Measurements from ENCODE around the gene MRPL22.
"Not testable (repeated sequence)": the region's sequence is repeated elsewhere in the genome, so short reads cannot be mapped to it uniquely, and the experiment has no call there.

The MRPL22 gene

GRCh38 chr5:154971501-154971900 lies 30.6 kb downstream of the MRPL22 start:
- H3K9me3 ChIP-seq (ENCODE audit: insufficient read depth, low read length, severe bottlenecking) = no peaks in the 10 kb centered on the region
- no peaks in the 10 kb centered on the region for H3K4me1 ChIP-seq (ENCODE audit: insufficient read depth, low read length)
- no peak for ATAC-seq (ENCODE audit: insufficient read depth, low read depth)
- TF ChIP-seq EZH2 (IDR thresholded peaks at IDR 0.05; ENCODE audit: borderline replicate concordance, low read depth, low read length, severe bottlenecking) (no peak), CTCF (IDR thresholded peaks at IDR 0.05; ENCODE audit: borderline replicate concordance, extremely low read depth, low read length, poor library complexity, severe bottlenecking) (no peak)
- H3K4me2 ChIP-seq (ENCODE audit: insufficient read depth, low read length) = no peak overlapping the region
- H3K36me3 ChIP-seq (ENCODE audit: insufficient read depth, low read length) = peaks cover 21% of the 10 kb centered on the region
- H2AFZ ChIP-seq (ENCODE audit: low read depth, low read length) = no peak overlapping the region
- H4K20me1 ChIP-seq (ENCODE audit: insufficient read depth, low read length) = no peaks in the 10 kb centered on the region
- no peak overlapping the region for H3K27ac ChIP-seq (ENCODE audit: low read length)
- no peak overlapping the region for H3K4me3 ChIP-seq (ENCODE audit: low read depth in 1 of 2, low read length in 2 of 2)
- DNase-seq = no peak
- no peaks in the 10 kb centered on the region for H3K27me3 ChIP-seq (ENCODE audit: insufficient read depth, low read length, poor library complexity)
- H3K79me2 ChIP-seq (ENCODE audit: insufficient read depth, low read length) = no peaks in the 10 kb centered on the region
- no peak overlapping the region for H3K9ac ChIP-seq (ENCODE audit: low read depth, low read length)

GRCh38 chr5:154972476-154973080 lies 31.7 kb downstream of the MRPL22 start:
- Histone ChIP-seq H3K27ac (ENCODE audit: low read length) (no peak overlapping the region), H3K4me3 (ENCODE audit: low read depth in 1 of 2, low read length in 2 of 2) (no peak overlapping the region), H3K9me3 (ENCODE audit: insufficient read depth, low read length, severe bottlenecking) (no peaks in the 10 kb centered on the region), H3K4me2 (ENCODE audit: insufficient read depth, low read length) (no peak overlapping the region), H4K20me1 (ENCODE audit: insufficient read depth, low read length) (no peaks in the 10 kb centered on the region), H3K9ac (ENCODE audit: low read depth, low read length) (no peak overlapping the region), H3K27me3 (ENCODE audit: insufficient read depth, low read length, poor library complexity) (no peaks in the 10 kb centered on the region), H3K4me1 (ENCODE audit: insufficient read depth, low read length) (no peaks in the 10 kb centered on the region), H3K36me3 (ENCODE audit: insufficient read depth, low read length) (peaks cover 10% of the 10 kb centered on the region; the same call in 1 of the 2 replicates), H3K79me2 (ENCODE audit: insufficient read depth, low read length) (no peaks in the 10 kb centered on the region), H2AFZ (ENCODE audit: low read depth, low read length) (no peak overlapping the region)
- ATAC-seq (ENCODE audit: insufficient read depth, low read depth) (peak; percentile 64), DNase-seq (peak; percentile 19)
- no peak for TF ChIP-seq EZH2 (IDR thresholded peaks at IDR 0.05; ENCODE audit: borderline replicate concordance, low read depth, low read length, severe bottlenecking)
- TF ChIP-seq CTCF (IDR thresholded peaks at IDR 0.05; ENCODE audit: borderline replicate concordance, extremely low read depth, low read length, poor library complexity, severe bottlenecking) = peak; percentile 61

- H3K36me3 ChIP-seq (ENCODE audit: insufficient read depth, low read length); H3K27me3 ChIP-seq (ENCODE audit: insufficient read depth, low read length, poor library complexity); H3K27ac ChIP-seq (ENCODE audit: low read length); ATAC-seq (ENCODE audit: insufficient read depth, low read depth); H3K9ac ChIP-seq (ENCODE audit: low read depth, low read length); H3K4me2 ChIP-seq (ENCODE audit: insufficient read depth, low read length); H3K79me2 ChIP-seq (ENCODE audit: insufficient read depth, low read length); H3K4me3 ChIP-seq (ENCODE audit: low read depth in 1 of 2, low read length in 2 of 2); DNase-seq; H3K4me1 ChIP-seq (ENCODE audit: insufficient read depth, low read length); H4K20me1 ChIP-seq (ENCODE audit: insufficient read depth, low read length); H2AFZ ChIP-seq (ENCODE audit: low read depth, low read length); H3K9me3 ChIP-seq (ENCODE audit: insufficient read depth, low read length, severe bottlenecking): not testable (repeated sequence)
Measured at GRCh38 chr5:154976082-154976481, 35.2 kb downstream of the MRPL22 start.

GRCh38 chr5:154977409-154977808 lies 36.5 kb downstream of the MRPL22 start:
- Histone ChIP-seq H3K36me3 (ENCODE audit: insufficient read depth, low read length) (no peaks in the 10 kb centered on the region), H4K20me1 (ENCODE audit: insufficient read depth, low read length) (no peaks in the 10 kb centered on the region), H2AFZ (ENCODE audit: low read depth, low read length) (no peak overlapping the region), H3K9me3 (ENCODE audit: insufficient read depth, low read length, severe bottlenecking) (no peaks in the 10 kb centered on the region), H3K27me3 (ENCODE audit: insufficient read depth, low read length, poor library complexity) (no peaks in the 10 kb centered on the region), H3K4me3 (ENCODE audit: low read depth in 1 of 2, low read length in 2 of 2) (no peak overlapping the region), H3K4me2 (ENCODE audit: insufficient read depth, low read length) (no peak overlapping the region), H3K9ac (ENCODE audit: low read depth, low read length) (no peak overlapping the region), H3K79me2 (ENCODE audit: insufficient read depth, low read length) (no peaks in the 10 kb centered on the region), H3K4me1 (ENCODE audit: insufficient read depth, low read length) (no peaks in the 10 kb centered on the region), H3K27ac (ENCODE audit: low read length) (no peak overlapping the region)
- no peak for DNase-seq
- TF ChIP-seq CTCF (IDR thresholded peaks at IDR 0.05; ENCODE audit: borderline replicate concordance, extremely low read depth, low read length, poor library complexity, severe bottlenecking) (no peak), EZH2 (IDR thresholded peaks at IDR 0.05; ENCODE audit: borderline replicate concordance, low read depth, low read length, severe bottlenecking) (no peak)
- no peak for ATAC-seq (ENCODE audit: insufficient read depth, low read depth)

- H3K9ac ChIP-seq (ENCODE audit: low read depth, low read length); H3K4me2 ChIP-seq (ENCODE audit: insufficient read depth, low read length); H4K20me1 ChIP-seq (ENCODE audit: insufficient read depth, low read length); ATAC-seq (ENCODE audit: insufficient read depth, low read depth); H3K36me3 ChIP-seq (ENCODE audit: insufficient read depth, low read length); H3K79me2 ChIP-seq (ENCODE audit: insufficient read depth, low read length); H3K27me3 ChIP-seq (ENCODE audit: insufficient read depth, low read length, poor library complexity); H2AFZ ChIP-seq (ENCODE audit: low read depth, low read length); H3K4me3 ChIP-seq (ENCODE audit: low read depth in 1 of 2, low read length in 2 of 2); H3K9me3 ChIP-seq (ENCODE audit: insufficient read depth, low read length, severe bottlenecking); H3K27ac ChIP-seq (ENCODE audit: low read length); H3K4me1 ChIP-seq (ENCODE audit: insufficient read depth, low read length); DNase-seq: not testable (repeated sequence)
Measured at GRCh38 chr5:154978294-154978693, 37.4 kb downstream of the MRPL22 start.
